GM18520 (cell line): ENCODE data around the gene KRTAP5-1.

Source experiments
- ATAC-seq: cut with Tn5 transposase; IDR thresholded peaks from one replicate; pipeline ENCODE4 v1.9.1; 2021; ENCODE audit not compliant: unreplicated experiment

The KRTAP5-1 gene

GRCh38 chr11:1545432-1545831, 39.7 kb downstream of the KRTAP5-1 start:
- no peak for ATAC-seq

GRCh38 chr11:1544536-1544935, 40.5 kb downstream of the KRTAP5-1 start:
- ATAC-seq = no peak

GRCh38 chr11:1543606-1544263, 41.3 kb downstream of the KRTAP5-1 start:
- no peak for ATAC-seq

GRCh38 chr11:1542267-1542666, 42.8 kb downstream of the KRTAP5-1 start:
- no peak for ATAC-seq

- no peak for ATAC-seq
Measured at GRCh38 chr11:1541474-1542204, 43.4 kb downstream of the KRTAP5-1 start.

- no peak for ATAC-seq
Measured at GRCh38 chr11:1540074-1540473, 45.0 kb downstream of the KRTAP5-1 start.

- ATAC-seq = no peak
Measured at GRCh38 chr11:1538153-1538552, 46.9 kb downstream of the KRTAP5-1 start.

GRCh38 chr11:1536065-1536843, 48.8 kb downstream of the KRTAP5-1 start:
- no peak for ATAC-seq

- ATAC-seq = no peak
Measured at GRCh38 chr11:1534682-1535081, 50.4 kb downstream of the KRTAP5-1 start.
